ENCODE measurements around the gene GCC1. TPM values are rescaled to one million over a fixed set of nuclear protein-coding genes. Genes with fewer than 3 reads are reported as not detected.
"Not testable (repeated sequence)": the region's sequence is repeated elsewhere in the genome, so short reads cannot be mapped to it uniquely, and the experiment has no call there.

GCC1 gene
- total and polyA plus RNA-seq, 5 donors from 2014 or later, result 11.4 to 40.4 (median 16.1) TPM

DNA sequence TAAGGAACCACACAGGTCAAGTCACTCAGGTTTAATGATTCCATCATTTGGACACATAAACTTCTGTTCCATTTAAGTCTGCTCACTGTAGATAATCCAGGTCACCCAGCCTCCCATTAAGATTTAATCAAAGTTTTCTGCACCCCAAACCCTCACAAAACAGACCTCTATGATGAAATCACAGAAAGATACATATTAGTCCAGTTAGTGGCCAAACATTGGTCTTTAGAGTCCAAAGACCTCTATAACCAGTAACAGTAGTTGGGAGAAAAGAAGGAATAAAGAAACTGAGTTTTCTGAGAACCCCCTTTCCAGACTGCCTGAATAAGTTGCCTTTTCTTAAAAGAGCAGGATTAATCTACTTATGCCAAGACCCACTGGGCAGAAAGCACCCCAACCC lies 4.8 kb downstream of the GCC1 start:
- H3K27ac ChIP-seq (ENCODE audit: insufficient read depth, low read length, poor library complexity, severe bottlenecking), result no peak overlapping the region
- Mint-ChIP-seq H3K27me3 (no peaks in the 10 kb centered on the region), H3K4me1 (peaks cover 22 to 62% (median 52%) of the 10 kb centered on the region in 4 donors), H3K4me3 (peak overlapping the region in 3 of 4 donors; percentile 1 to 63 (median 61)), H3K27ac (peak overlapping the region in 2 of 3 donors; percentile 5 to 57), H3K9me3 (no peaks in the 10 kb centered on the region), H3K36me3 (peaks cover 49% of the 10 kb centered on the region)
- H3K36me3 ChIP-seq (ENCODE audit: control insufficient read depth, insufficient read depth, low read length), result peaks cover 41% of the 10 kb centered on the region
- peaks cover 43% of the 10 kb centered on the region for H3K4me1 ChIP-seq (ENCODE audit: control insufficient read depth, insufficient read depth, low read length, poor library complexity, severe bottlenecking)
- no peaks in the 10 kb centered on the region for H3K9me3 ChIP-seq (ENCODE audit: control insufficient read depth in 2 of 2, low read length in 2 of 2)
- ATAC-seq (ENCODE audit: low read depth in 2 of 2), result no peak
- H3K4me3 ChIP-seq (ENCODE audit: low read depth, low read length), result no peak overlapping the region
- DNase-seq, result no peak
- no peaks in the 10 kb centered on the region for H3K27me3 ChIP-seq (ENCODE audit: control insufficient read depth, insufficient read depth, low read length)

DNA sequence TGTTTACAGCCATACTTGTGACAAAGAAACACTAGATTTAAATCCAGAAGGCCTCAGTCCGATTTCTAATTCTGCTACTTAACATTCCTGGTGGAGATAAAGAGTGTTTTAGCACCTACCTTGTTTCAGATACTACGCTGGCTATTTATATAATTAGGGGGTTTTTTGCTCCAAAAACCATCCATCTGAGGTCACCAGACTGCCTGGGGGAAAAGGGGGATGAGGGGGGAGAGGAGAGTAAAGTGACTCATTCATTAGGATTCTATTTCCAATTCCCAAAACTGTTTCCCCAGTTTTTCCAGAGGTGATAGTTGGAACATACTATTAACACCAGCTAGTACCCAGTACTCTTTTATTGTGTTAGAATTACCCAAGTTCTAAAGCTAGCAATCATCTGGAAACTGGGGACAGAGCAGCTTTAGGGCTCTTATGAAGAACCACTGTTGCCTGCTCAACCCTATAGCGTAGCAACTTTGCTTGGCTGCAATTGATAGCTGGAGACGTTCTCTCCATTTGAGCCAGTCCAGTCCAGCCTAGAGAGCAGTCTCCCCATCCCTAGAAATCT lies 6.6 kb downstream of the GCC1 start:
- peak overlapping the region in 1 of 4 donors; percentile 23 for H3K4me3 Mint-ChIP-seq
- no peak for ATAC-seq (ENCODE audit: low read depth in 2 of 2)
- peak overlapping the region in 1 of 3 donors; percentile 50 for H3K27ac Mint-ChIP-seq
- no peak for DNase-seq
- no peak overlapping the region for H3K27ac ChIP-seq (ENCODE audit: insufficient read depth, low read length, poor library complexity, severe bottlenecking)
- H3K9me3 ChIP-seq (ENCODE audit: control insufficient read depth in 2 of 2, low read length in 2 of 2), result no peaks in the 10 kb centered on the region
- H3K4me1 Mint-ChIP-seq, result peaks cover 25 to 48% (median 39%) of the 10 kb centered on the region in 4 donors
- peaks cover 0 to 2% (median 0%) of the 10 kb centered on the region in 7 donors for H3K9me3 Mint-ChIP-seq
- no peak overlapping the region for H3K4me3 ChIP-seq (ENCODE audit: low read depth, low read length)
- H3K36me3 ChIP-seq (ENCODE audit: control insufficient read depth, insufficient read depth, low read length), result peaks cover 41% of the 10 kb centered on the region
- peaks cover 54% of the 10 kb centered on the region for H3K36me3 Mint-ChIP-seq
- no peaks in the 10 kb centered on the region for H3K27me3 ChIP-seq (ENCODE audit: control insufficient read depth, insufficient read depth, low read length)
- H3K4me1 ChIP-seq (ENCODE audit: control insufficient read depth, insufficient read depth, low read length, poor library complexity, severe bottlenecking), result peaks cover 31% of the 10 kb centered on the region
- no peaks in the 10 kb centered on the region for H3K27me3 Mint-ChIP-seq

DNA sequence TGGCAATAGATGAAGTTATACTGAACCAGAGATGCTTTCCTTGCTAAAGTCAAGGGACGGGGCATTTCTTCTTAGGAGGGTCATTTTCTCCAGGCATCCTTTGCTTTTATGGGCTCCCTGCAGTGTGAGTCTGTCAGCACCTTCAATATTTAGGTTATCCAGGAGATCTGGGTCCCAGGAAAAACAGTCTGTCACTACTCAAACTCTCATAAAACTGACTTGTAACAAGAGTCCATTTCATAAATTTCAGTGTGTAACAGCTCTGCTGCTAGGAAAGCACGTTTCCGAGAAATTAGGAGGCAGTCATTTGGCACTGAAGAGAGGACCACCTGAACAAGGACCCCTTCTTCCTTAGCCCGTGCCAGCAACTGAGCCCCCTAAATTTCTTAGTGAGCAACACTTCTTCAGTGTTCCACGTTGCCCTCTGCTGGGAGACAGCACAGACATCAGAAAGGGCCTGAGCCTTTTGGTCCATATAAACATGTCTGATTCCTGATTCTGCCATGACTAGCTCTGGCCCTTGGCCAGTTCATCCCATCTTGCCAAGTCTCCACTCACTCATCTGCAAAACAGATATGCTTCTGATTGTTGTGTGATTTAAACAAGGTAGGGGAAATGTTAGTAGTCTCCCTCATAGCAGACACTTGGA lies 7.2 kb downstream of the GCC1 start:
- Mint-ChIP-seq H3K27ac (no peak overlapping the region), H3K27me3 (no peaks in the 10 kb centered on the region), H3K36me3 (peaks cover 48% of the 10 kb centered on the region), H3K9me3 (peaks cover 0 to 2% (median 0%) of the 10 kb centered on the region in 7 donors), H3K4me1 (peaks cover 19 to 41% (median 33%) of the 10 kb centered on the region in 4 donors), H3K4me3 (no peak overlapping the region)
- Histone ChIP-seq H3K36me3 (ENCODE audit: control insufficient read depth, insufficient read depth, low read length) (peaks cover 40% of the 10 kb centered on the region), H3K4me1 (ENCODE audit: control insufficient read depth, insufficient read depth, low read length, poor library complexity, severe bottlenecking) (peaks cover 24% of the 10 kb centered on the region), H3K27me3 (ENCODE audit: control insufficient read depth, insufficient read depth, low read length) (no peaks in the 10 kb centered on the region), H3K4me3 (ENCODE audit: low read depth, low read length) (no peak overlapping the region), H3K9me3 (ENCODE audit: control insufficient read depth in 2 of 2, low read length in 2 of 2) (no peaks in the 10 kb centered on the region), H3K27ac (ENCODE audit: insufficient read depth, low read length, poor library complexity, severe bottlenecking) (no peak overlapping the region)
- DNase-seq (no peak), ATAC-seq (ENCODE audit: low read depth in 2 of 2) (no peak)

DNA sequence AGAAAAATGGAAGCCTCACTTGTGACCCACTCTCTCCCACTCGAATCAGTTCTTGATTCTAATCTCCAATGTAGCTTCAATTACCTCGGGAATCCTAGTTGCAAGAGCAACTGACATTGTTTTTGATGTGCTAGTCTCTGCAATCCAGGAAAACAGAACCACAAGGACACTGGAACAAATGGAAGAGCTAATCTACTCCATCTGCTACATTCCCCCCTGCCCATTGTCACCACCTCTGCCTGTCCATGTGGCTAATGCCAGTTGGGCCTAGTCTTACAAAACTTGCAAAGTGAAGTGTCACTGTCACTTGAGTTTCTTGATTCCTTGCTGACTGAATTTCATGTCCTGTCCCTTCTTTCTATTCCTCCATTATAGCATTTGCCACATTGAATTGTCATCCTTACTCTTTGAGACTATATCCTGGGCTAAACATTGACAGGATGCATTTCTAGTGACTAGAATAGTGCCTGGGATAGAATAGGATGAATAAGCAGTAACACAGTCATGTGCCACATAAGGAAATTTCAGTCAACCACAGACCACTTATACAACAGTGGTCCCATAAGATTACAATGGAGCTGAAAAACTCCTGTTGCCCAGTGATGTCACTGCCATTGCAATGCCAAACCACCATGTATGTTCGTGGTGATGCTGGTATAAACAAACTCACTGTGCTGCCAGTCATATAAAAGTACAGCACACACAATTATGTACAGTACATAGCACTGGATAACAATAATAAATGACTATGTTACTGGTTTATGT lies 13.5 kb downstream of the GCC1 start:
- DNase-seq, result no peak
- no peaks in the 10 kb centered on the region for H3K4me1 ChIP-seq (ENCODE audit: control insufficient read depth, insufficient read depth, low read length, poor library complexity, severe bottlenecking)
- Mint-ChIP-seq H3K36me3 (peaks cover 21% of the 10 kb centered on the region), H3K4me1 (peaks cover 0 to 5% (median under 1%) of the 10 kb centered on the region in 4 donors), H3K4me3 (no peak overlapping the region), H3K27ac (no peak overlapping the region), H3K27me3 (no peaks in the 10 kb centered on the region), H3K9me3 (peaks cover 0 to 6% (median 0%) of the 10 kb centered on the region in 7 donors)
- H3K4me3 ChIP-seq (ENCODE audit: low read depth, low read length), result no peak overlapping the region
- no peaks in the 10 kb centered on the region for H3K36me3 ChIP-seq (ENCODE audit: control insufficient read depth, insufficient read depth, low read length)
- no peak overlapping the region for H3K27ac ChIP-seq (ENCODE audit: insufficient read depth, low read length, poor library complexity, severe bottlenecking)
- no peaks in the 10 kb centered on the region for H3K27me3 ChIP-seq (ENCODE audit: control insufficient read depth, insufficient read depth, low read length)
- H3K9me3 ChIP-seq (ENCODE audit: control insufficient read depth in 2 of 2, low read length in 2 of 2), result no peaks in the 10 kb centered on the region
- no peak for ATAC-seq (ENCODE audit: low read depth in 2 of 2)

DNA sequence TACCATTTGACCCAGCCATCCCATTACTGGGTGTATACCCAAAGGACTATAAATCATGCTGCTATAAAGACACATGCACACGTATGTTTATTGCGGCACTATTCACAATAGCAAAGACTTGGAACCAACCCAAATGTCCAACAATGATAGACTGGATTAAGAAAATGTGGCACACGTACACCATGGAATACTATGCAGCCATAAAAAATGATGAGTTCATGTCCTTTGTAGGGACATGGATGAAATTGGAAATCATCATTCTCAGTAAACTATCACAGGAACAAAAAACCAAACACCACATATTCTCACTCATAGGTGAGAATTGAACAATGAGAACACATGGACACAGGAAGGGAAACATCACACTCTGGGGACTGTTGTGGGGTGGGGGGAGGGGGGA lies 17.4 kb downstream of the GCC1 start:
- H3K36me3 Mint-ChIP-seq, result peaks cover 43% of the 10 kb centered on the region
- H3K27me3 Mint-ChIP-seq; H3K4me3 ChIP-seq (ENCODE audit: low read depth, low read length); H3K9me3 Mint-ChIP-seq; H3K4me1 ChIP-seq (ENCODE audit: control insufficient read depth, insufficient read depth, low read length, poor library complexity, severe bottlenecking); ATAC-seq (ENCODE audit: low read depth in 2 of 2); H3K36me3 ChIP-seq (ENCODE audit: control insufficient read depth, insufficient read depth, low read length); H3K27ac Mint-ChIP-seq; H3K27ac ChIP-seq (ENCODE audit: insufficient read depth, low read length, poor library complexity, severe bottlenecking); H3K4me3 Mint-ChIP-seq; H3K4me1 Mint-ChIP-seq; H3K27me3 ChIP-seq (ENCODE audit: control insufficient read depth, insufficient read depth, low read length); DNase-seq; H3K9me3 ChIP-seq (ENCODE audit: control insufficient read depth in 2 of 2, low read length in 2 of 2): not testable (repeated sequence)

DNA sequence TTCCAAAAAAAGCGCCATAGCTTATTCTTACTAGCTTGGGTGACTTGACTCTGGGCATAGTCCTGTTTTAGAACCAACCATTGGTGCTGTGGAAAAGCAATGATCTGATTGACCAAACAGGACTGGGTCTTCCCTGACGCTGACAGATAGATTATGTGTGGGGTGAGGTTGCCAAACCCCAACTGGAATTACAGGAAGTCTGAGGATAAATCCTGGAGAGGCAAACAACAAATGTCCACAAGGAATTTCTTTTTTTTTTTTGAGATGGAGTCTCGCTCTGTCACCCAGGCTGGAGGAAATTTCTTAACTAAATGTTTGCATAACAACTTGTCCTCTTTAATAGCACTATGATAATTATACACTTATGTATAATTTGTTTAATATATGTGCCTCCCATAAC lies 19.2 kb downstream of the GCC1 start:
- ATAC-seq (ENCODE audit: low read depth in 2 of 2), result no peak
- H3K27me3 ChIP-seq (ENCODE audit: control insufficient read depth, insufficient read depth, low read length), result no peaks in the 10 kb centered on the region
- H3K4me3 Mint-ChIP-seq, result no peak overlapping the region
- no peak overlapping the region for H3K27ac ChIP-seq (ENCODE audit: insufficient read depth, low read length, poor library complexity, severe bottlenecking)
- no peak overlapping the region for H3K27ac Mint-ChIP-seq
- no peaks in the 10 kb centered on the region for H3K4me1 ChIP-seq (ENCODE audit: control insufficient read depth, insufficient read depth, low read length, poor library complexity, severe bottlenecking)
- H3K4me3 ChIP-seq (ENCODE audit: low read depth, low read length), result no peak overlapping the region
- H3K36me3 Mint-ChIP-seq, result peaks cover 37% of the 10 kb centered on the region
- H3K4me1 Mint-ChIP-seq, result peaks cover 0 to 2% (median 0%) of the 10 kb centered on the region in 4 donors
- H3K36me3 ChIP-seq (ENCODE audit: control insufficient read depth, insufficient read depth, low read length), result no peaks in the 10 kb centered on the region
- no peaks in the 10 kb centered on the region for H3K27me3 Mint-ChIP-seq
- H3K9me3 Mint-ChIP-seq, result peaks cover 0 to 11% (median 2%) of the 10 kb centered on the region in 7 donors
- no peak for DNase-seq
- no peaks in the 10 kb centered on the region for H3K9me3 ChIP-seq (ENCODE audit: control insufficient read depth in 2 of 2, low read length in 2 of 2)

DNA sequence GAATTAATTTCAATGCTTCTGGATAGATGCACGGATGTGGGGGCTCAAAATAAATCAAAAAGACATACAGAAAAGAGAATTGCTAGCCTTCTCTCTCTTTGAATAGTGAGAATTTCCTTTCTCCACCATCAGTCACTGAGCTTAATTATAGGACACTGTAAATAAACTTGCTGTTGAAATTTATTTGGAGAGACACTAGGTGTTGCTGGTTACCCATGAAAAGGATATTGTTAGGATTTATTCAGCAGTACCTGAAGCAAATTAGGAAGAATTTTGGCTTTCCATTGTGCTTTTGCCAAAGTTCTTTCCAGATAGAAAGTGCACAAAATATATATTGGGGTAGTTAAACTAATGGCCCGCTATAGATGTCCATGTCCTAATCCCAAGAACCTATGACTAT lies 27.6 kb downstream of the GCC1 start:
- H3K9me3 Mint-ChIP-seq, result peaks cover 0 to 5% (median 0%) of the 10 kb centered on the region in 7 donors
- no peak overlapping the region for H3K4me3 Mint-ChIP-seq
- H3K27ac Mint-ChIP-seq, result no peak overlapping the region
- H3K27ac ChIP-seq (ENCODE audit: insufficient read depth, low read length, poor library complexity, severe bottlenecking), result no peak overlapping the region
- no peaks in the 10 kb centered on the region for H3K4me1 Mint-ChIP-seq
- H3K27me3 Mint-ChIP-seq, result peaks cover 4% of the 10 kb centered on the region
- H3K36me3 ChIP-seq (ENCODE audit: control insufficient read depth, insufficient read depth, low read length), result no peaks in the 10 kb centered on the region
- no peak for ATAC-seq (ENCODE audit: low read depth in 2 of 2)
- no peaks in the 10 kb centered on the region for H3K27me3 ChIP-seq (ENCODE audit: control insufficient read depth, insufficient read depth, low read length)
- H3K4me3 ChIP-seq (ENCODE audit: low read depth, low read length), result no peak overlapping the region
- no peaks in the 10 kb centered on the region for H3K4me1 ChIP-seq (ENCODE audit: control insufficient read depth, insufficient read depth, low read length, poor library complexity, severe bottlenecking)
- no peaks in the 10 kb centered on the region for H3K36me3 Mint-ChIP-seq
- no peaks in the 10 kb centered on the region for H3K9me3 ChIP-seq (ENCODE audit: control insufficient read depth in 2 of 2, low read length in 2 of 2)
- no peak for DNase-seq

Measured in CD4-positive, CD25-positive, alpha-beta regulatory T cell (primary cell).